ENCODE results near the gene LRIT3.
"Not testable (repeated sequence)": the region's sequence is repeated elsewhere in the genome, so short reads cannot be mapped to it uniquely, and the experiment has no call there.

The LRIT3 gene

DNA sequence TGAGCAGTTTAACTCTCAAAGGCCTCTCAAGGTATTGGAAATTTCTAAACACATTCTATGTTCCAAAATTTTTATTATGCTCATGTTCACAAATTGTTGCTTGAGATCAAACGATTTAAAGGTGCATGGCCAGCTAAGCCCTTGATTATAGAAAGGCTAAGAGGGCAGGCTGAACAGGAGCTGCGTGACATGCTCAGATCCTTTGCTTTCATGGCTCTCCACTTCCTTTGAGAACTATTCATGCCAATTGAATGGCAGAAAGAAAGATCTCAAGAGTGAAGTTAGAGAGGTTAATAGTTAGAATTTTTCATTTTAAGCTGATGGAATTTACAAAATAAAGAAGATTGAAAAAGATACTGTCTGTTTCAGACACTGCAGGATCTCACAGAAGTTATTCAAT is 594 bp downstream of the LRIT3 start:
- DNase-seq = no peak

DNA sequence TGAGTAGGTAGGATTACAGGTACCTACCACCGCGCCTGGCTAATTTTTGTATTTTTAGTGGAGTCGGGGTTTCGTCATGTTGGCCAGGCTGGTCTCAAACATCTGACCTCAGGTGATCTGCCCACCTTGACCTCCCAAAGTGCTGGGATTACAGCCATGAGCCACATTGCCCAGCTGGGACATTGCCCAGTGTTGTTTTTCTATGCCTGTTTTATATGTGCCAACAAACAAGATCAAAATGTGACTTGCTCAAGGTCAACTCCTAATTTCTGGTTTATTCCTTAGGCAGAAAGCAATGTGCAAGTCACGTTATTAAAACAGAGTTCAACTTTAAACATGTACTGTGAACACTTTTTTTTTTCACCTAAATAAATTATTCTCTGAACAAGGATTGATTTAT is 2.7 kb downstream of the LRIT3 start:
- DNase-seq = no peak

DNA sequence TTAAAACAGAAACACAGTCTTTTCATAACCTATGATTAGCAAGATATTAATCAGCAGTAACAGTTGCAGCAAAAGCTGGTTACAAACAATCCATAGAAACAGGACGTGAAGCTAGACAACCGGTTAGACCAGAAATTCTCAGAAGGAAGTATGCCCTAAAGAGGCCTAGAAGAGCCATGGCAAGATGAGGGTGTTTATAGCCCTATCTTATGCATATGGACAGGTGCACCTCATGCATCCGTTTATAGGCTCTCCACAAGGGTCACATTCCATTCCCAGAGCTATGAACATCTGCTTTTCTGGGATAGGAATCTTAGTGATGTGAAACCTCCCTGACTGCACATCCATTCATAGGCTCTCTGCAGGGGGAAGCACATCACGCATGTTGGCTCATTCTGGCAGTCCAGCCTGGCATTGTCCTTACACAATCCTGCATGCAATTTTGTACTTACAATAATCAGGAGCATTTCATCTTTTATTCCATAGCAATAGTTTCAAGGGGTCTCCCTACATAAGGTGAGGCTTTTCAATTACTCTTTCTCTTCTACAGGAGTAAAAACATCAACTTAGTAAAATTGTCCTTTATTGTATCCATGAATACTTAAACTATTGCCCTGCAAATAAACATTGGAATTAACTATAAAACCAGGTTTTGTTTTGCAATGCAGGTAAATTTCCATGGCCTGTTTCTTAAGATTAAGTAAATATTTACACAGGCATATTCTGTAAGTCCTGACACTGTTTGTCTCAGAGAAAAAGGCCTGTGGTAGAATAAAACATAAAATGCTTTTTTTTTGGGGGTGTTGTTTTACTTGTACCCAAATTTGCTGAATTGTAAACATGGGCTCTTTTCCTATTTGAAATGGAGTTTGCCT is 11.8 kb downstream of the LRIT3 start:
- not testable (repeated sequence) for DNase-seq

DNA sequence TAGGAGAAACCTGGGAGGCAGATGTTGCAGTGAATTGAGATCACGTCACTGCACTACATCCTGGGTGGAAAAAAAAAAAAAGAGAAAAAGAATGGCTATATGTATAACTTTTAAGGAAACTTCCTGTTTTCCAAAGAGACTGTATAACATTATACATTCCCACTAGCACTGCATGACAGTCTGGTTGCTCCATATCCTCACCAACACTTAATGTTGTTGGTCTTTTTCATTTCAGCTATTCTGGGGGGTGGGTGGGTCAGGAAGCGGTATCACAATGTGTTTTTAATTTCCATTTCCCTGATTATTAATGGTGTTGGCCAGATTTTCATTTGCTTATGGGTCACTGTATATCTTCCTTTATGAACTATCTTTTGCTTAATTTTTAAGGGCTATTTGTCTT is 13.4 kb downstream of the LRIT3 start:
- DNase-seq = no peak

DNA sequence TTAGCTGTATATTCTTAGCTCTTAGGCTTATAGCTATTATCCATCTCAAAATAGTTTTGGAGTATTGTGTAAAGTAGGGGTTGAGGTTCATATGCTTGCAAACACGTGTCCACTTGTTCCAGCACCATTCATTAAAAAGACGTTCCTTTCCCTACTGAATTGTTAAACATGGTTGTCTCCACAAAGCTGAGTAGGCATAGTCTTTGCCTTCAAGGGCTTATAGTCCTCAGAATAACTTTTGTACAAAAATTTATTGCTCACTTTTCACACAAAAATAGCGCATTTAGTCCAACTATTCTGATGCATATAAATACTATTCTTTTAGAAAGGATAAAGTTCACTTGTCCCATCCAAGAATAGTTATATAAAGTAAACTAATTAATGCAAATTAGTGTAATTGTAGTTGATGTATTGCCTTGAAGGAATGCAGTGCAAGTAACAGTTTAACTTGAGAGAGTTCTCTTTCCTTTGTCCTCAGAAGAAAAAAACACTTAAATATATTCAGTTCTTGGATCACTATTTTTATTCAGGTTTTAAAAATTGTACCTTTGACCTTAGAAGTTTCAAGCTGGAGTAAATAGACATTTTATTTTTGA is 14.1 kb downstream of the LRIT3 start:
- no peak for DNase-seq

DNA sequence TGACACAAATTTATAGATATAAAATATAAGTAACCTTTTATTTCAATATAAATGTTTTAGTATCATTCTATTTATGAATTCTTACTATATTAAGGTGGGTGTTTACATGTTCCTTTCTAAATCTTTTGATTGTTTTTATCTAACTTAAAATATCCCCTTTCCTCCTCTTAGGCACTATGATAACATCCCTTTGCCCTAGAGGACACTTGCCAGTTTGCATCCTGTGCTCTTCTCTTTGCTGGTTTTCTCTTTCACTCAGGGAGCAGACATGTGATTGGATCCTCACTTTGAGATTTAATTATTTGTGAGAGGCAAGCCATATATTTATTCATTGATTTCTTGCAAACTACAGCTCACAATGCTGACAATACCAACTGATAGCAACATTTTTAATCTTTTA is 16.2 kb downstream of the LRIT3 start:
- no peak for DNase-seq

DNA sequence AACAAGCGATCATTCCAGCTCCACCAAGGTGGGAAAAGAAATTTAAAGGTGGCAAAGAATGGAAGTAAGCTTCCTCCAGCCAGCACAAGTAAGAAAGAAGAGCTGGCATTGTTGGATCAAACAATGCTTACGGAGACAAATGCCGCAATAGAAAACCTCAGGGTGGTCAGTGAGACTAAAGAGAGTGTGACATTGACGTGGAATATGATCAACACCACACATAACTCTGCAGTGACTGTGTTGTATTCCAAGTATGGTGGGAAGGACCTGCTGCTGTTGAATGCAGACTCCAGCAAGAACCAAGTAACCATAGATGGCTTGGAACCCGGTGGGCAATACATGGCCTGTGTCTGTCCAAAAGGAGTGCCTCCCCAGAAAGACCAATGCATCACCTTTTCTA is 22.2 kb downstream of the LRIT3 start:
- no peak for DNase-seq

DNA sequence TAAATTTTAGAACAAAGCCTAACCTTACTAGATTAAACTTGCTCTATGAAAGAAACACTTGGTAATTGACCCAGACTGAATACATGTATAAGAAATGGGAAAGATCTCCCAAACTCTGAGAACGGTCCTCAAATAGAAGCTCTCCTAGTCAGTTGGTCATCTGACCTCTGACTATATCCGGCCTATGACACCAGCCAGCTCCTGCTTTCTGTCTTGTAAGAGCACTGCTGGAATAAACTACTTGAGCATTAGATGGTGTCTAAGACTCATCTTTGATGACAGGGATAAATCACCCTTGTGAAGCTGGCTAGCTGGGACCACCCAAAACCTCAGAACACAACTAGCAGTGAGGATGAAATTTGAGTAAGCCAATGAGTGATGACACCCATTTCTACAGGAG is 24.2 kb downstream of the LRIT3 start:
- no peak for DNase-seq

DNA sequence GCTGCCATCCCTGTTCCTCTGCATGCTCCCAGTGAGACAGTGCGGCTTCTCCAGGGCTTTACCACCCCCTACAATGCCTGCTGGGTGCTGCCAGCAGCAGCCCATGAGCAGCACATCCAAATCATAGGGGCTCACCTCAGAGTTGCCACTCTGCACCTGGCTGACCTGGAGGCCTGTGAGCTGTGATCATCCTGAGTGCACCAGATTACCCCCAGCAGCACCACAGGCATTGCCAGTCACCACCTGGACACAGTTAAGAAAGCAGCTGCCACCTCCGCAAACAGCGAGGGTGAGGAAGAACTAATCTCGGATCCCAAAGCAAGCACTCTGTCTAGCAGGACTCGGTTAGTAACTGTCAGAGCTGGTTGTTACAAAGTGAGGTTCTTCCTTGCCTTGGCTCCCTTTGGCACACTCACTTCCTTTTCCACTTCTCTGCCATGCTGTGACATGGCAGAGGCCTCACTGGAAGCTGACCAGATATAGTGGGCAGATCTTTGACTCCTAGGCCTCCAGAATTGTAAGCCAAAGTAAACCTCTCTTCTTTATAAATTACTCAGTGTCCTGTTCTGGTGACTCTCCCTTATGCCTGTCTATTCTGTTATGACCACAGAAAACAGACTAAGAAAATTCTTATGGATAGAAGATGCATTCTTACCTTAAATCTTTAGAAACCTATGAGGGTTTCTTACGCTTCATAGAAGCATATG is 25.2 kb downstream of the LRIT3 start:
- no peak for DNase-seq

DNA sequence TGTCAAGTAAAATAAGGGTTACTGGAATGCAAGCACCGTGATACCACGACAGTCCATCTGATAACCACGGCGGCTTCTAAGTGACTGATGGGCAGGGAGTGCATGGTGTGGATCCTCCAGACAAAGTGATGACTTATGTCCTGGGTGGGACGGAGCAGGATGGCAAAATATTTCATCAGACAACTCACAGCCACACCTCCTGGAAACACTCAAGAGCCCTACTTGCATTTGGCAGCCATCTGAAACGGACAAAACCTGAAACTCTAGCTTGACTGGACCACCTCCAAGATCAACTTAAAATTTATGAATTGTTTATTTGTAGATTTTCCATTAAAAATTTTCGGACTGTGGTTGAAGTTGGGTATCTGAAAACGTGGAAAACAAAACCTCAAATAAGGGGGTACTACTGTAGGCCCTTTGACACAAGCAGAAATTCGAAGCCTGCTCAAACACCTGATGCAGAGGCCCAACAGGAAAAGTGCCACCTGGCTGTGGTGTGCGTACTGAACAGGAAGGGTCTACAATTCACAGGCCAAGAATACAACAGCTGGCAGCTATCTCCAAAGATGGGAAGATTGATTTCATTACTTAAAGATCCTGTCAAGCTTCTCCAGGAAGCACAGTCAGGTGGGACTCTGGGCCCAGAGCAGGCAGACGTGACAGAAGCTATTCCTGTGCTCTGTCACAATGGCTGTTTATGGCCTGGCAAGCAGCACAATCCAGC is 26.0 kb downstream of the LRIT3 start:
- peak; percentile 63 for DNase-seq

DNA sequence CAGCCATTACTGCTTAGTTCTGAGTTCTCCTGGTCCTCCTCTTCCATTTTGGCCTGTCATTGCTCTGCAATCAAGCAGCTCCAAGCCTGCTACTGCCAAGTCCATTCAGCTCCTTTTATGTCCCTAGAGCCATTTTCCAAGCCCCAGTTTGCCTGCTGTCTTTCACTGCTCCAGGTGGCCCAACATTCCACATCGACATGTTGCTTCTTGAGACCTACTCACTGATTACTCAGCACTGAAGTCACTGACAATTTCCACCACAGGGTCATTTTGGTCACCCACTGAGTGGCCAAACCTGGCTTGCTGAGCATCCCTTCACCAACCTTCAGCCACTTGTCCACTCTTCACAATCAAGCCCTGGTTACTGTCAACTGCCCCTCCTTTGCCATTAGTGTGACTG is 27.2 kb downstream of the LRIT3 start:
- no peak for DNase-seq

DNA sequence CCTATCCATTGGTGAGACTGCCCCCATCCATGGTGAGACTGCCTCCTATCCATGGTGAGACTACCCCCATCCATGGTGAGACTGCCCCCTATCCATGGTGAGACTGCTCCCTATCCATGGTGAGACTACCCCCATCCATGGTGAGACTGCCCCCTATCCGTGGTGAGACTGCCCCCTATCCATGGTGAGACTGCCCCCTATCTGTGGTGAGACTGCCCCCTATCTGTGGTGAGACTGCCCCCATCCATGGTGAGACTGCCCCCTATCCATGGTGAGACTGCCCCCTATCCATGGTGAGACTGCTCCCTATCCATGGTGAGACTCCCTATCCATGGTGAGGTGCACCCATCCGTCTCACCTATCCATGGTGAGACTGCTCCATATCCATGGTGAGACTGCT is 27.6 kb downstream of the LRIT3 start:
- not testable (repeated sequence) for DNase-seq

DNA sequence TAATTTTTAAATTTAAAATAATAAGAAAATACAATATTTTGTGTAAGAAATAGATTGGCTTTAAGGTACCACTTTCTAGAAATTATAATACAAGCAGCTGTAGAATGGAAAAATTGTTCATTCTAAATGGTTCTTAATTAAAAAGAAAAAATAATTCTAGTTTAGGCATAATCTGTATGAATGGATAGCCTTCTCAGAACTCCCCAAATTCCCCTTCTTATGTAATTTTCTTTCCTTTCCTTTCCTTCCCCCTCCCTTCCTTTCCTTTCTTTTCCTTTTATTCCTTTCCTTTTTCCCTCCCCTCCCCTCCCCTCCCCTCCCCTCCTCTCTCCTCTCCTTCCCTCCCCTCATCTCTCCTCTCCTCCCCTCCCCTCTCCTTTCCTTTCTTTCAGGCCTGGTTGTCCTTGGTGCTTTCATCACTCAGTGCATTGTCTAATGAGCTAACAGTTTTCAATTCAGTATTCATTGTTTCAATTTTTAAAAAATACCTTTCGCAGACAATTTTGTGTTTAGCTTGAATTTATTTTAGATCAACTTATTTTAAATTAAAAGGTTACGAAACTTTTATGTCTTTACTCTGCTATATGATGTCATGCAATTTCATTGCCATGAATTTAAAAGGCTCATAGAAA is 28.8 kb downstream of the LRIT3 start:
- DNase-seq = no peak

DNA sequence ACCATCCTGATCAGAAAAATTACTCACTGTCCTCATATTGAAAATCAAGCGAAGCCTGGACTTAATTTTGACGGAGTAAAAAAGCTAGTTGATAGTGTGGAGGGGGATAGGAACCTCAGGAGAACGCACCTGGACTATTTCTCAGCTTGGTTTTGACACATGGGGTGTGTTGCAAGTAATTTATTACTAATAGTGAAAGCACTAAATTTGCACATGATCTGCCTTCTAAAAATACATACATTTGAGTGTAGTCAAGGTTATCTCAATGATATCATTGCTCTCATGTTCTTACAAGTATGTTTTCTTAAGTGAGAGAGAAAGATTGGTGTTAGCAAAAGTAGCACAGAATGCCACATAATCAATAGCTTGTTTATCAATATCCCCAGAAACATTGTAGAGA is 29.5 kb downstream of the LRIT3 start:
- DNase-seq = no peak

DNA sequence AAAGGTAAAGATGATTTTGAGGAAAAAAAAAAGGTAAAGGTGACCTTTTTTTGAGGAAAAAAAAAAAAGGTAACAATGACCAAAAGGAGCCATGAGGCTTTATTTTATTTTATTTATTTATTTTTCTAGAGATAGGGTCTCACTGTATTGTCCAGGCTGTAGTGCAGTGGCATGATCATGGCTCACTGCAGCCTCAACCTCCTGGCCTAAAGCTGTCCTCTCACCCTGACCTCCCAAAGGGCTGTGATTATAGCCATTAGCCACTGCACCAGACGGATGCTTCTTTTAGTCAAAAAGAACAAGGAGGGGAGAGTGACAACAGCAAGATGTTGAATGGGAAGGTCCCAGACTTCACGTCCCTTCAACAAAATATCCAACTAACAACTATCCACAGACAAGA is 30.4 kb downstream of the LRIT3 start:
- no peak for DNase-seq

DNA sequence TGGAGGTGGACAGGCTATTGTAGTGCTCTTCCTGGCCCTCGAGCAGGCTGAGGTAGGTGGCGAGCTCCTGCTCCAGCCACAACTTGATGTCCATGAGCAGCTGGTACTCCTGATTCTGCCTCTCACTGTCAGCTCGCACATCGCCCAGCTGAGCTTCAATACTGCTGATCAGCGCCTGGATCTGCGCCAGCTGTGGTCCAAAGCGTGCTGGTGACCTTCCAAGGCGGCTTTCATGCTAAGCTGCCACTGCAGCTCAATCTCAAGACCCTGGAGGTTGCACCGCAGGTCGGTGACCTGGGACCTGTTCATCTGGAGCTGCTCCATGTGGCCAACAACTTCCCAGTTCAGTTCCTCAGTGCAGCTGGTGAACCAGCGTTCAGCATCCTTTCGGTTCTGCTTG is 31.2 kb downstream of the LRIT3 start:
- no peak for DNase-seq

DNA sequence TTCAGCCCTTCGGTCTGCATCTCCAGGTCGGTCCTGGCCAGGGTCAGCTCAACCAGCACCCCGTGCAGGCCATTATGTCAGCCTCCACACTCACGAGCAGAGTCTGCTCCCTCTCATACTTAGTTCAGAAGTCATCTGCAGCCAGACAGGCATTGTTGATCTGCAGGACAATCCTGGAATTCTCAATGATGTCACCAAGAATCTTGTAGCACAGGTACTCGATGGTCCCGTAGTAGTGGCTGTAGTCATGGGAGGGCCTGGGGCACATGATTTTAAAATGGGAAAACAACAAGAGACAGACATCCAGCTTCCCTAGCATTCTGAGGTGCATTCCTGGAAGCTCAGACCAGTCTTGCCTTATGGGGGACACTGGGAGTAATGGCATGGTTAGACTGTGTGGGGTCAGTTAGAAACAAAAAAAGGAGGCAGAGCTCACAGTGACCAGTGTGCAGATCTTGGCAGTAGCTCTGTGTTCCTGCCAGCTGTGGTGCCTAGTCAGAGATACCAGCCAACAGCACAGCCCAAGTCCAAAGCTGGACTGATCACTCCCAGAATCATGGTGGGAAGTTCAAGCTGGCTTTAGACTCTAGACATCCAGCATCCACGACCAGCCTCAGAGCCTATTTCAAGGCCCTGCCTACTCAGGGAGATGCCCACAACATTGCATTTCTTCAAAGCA is 31.9 kb downstream of the LRIT3 start:
- DNase-seq = no peak

DNA sequence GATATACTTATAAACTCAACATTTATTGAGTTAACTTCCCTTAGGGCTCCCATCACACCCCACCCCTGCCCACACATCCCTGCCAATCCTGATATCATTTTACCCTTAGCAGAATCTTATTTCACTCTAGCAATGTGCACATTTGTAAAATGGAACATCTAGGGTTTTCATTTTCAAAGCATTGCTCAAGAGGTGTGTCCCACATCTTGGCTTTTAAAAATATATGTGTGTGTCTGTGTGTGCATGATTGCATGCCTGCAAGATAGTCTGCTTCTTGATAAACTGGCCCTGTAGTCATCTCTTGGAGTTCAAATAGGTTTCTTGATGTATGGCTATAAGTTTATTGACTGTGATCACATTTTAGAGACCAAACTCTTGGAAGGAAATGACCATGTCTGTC is 38.4 kb downstream of the LRIT3 start:
- no peak for DNase-seq

DNA sequence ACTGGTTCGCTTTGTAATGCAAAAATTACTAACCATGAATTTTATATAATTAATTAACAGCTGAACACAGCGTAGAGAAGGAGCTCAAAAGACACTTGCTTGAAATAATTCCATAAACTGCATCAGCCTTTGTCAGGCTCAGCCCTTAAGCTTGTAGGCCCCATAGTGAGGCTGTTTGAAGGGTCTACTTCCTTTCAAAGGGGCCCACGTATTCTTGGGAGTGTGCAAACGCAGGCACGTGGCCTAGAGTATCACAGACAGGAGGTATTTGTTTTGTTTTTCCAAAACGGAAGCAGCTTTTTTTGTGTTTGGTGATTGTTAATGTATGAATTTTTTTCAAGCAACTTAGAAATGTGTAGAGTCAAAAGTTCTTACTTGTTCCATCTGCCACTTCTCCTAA is 39.2 kb downstream of the LRIT3 start:
- no peak for DNase-seq

DNA sequence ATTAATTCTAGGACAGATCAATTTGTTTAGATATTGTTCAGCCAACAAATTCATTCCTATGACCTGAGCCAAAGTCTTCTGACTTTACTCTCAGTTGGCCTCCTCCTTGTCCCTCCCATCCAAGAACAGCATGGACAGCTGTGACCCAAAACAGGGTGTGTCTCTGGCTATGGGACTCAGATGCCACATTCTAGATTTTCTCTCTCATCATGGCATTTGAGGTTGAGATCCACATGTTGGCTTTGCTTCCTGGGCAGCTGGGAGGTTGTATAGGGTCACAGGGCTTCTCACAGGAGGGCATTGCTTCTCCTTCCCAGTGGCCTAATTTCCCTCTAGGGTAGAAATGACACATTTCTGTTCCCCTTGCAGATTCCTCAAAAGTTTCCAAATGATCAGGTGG is 42.2 kb downstream of the LRIT3 start:
- no peak for DNase-seq

DNA sequence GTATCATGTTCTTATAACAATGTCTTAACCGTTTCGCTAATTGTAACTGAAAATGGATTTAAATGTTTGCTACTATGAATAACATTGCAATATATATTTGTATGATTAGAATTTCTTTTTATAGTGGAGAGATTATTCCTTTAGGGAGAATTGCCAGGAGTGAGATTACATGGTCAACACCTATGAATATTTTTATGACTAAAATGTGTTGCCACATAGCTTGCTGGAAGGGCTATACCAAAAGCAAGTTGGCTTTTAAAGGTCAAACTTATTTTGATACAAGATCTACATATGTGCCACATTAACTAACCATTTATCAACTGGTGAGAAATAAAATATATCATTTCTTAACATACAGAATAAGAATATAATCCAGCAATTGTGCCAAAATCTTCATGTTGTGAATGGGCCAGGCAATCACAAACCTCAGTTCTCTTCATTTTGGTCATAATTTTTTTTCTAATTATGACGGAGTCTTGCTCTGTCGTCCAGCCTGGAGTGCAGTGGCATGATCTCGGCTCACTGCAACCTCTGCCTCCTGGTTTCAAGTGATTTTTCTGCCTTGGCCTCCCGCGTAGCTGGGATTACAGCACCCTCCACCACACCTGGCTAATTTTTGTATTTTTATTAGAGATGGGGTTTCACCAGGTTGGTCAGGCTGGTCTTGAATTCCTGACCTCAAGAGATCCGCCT is 54.8 kb downstream of the LRIT3 start:
- DNase-seq = no peak
